A549 (cell line): ENCODE measurements around the gene FERD3L. TPM values are rescaled to one million over a fixed set of nuclear protein-coding genes. Genes with fewer than 3 reads are reported as not detected.

Source experiments
- ATAC-seq, 2 experiments: fragments of 200-7000 bp in 1 of 2; fragments of >200 bp in 1 of 2; cut with Nextera tagmentation in 1 of 2; cut with Tn5 transposase in 1 of 2; 3 replicates each; pipeline versions ENCODE4 v1.8.0 to v1.9.1; 2018 to 2020; ENCODE audit warnings: mild to moderate bottlenecking in 1 of 2, moderate library complexity in 1 of 2
- CTCF ChIA-PET: fragments of 300-600 bp; sonication (Branson Sonifier 250); formaldehyde crosslinking; extraction: SDS; loops from one replicate; lab custom pipeline; 2021; ENCODE audit warnings: antibody characterized with exemption, inconsistent platforms; lab: Yijun Ruan, JAX
- POLR2A ChIA-PET: fragments of 350-600 bp; formaldehyde crosslinking; extraction: SDS; loops from one replicate; lab custom pipeline; 2021; ENCODE audit warnings: antibody characterized with exemption, inconsistent platforms; lab: Yijun Ruan, JAX
- DNase-seq, 2 experiments: peaks; one replicate each; pipeline versions ENCODE4 v3.0.0 to v3.0.0-alpha.2; 2011 to 2016; ENCODE audit warnings: low read depth in 1 of 2, low spot score in 1 of 2
- FAIRE-seq: peaks from 2 replicates; lab custom pipeline; 2011; peaks lifted over from hg19 to GRCh38; lab: Jason Lieb, UNC
- H3K27ac ChIP-seq, 2 experiments: fragments of >200 bp; sonication (Bioruptor Twin); formaldehyde crosslinking; 3 replicates each; pipeline ENCODE4 v1.5.1; 2016 to 2017
- H3K4me1 ChIP-seq: fragments of >200 bp; sonication (Bioruptor Twin); formaldehyde crosslinking; 3 replicates; pipeline ENCODE4 v1.6.1; 2016
- H3K4me2 ChIP-seq: fragments of >200 bp; sonication (Bioruptor Twin); formaldehyde crosslinking; 3 replicates; pipeline ENCODE4 v1.6.1; 2016
- H3K4me3 ChIP-seq: fragments of >200 bp; sonication (Bioruptor Twin); formaldehyde crosslinking; 3 replicates; pipeline ENCODE4 v1.5.1; 2016
- H3K9me3 ChIP-seq: fragments of >200 bp; sonication (Bioruptor Twin); formaldehyde crosslinking; 3 replicates; pipeline ENCODE4 v1.6.1; 2016
- CBX2 ChIP-seq: fragments of 200-600 bp; sonication (generic); IDR thresholded peaks from 2 replicates; pipeline ENCODE4 v1.6.1; 2016; ENCODE audit warnings: low read depth, mild to moderate bottlenecking, borderline replicate concordance
- CHD4 ChIP-seq: fragments of 200-600 bp; sonication (generic); IDR thresholded peaks from 2 replicates; pipeline ENCODE4 v1.6.1; 2016; ENCODE audit warnings: antibody characterized with exemption, mild to moderate bottlenecking, borderline replicate concordance
- EHMT2 ChIP-seq: fragments of 200-600 bp; sonication (generic); IDR thresholded peaks from 2 replicates; pipeline ENCODE4 v1.6.1; 2016; ENCODE audit warnings: antibody characterized with exemption, low read depth, mild to moderate bottlenecking, moderate library complexity
- EP300 ChIP-seq, 2 experiments: fragments of >200 bp; sonication (Bioruptor Twin); formaldehyde crosslinking; IDR thresholded peaks; 2 replicates in 1 of 2; 3 replicates in 1 of 2; pipeline ENCODE4 v1.6.1; 2016 to 2017
- ESRRA ChIP-seq: fragments of 150-350 bp; IDR thresholded peaks from 2 replicates; pipeline ENCODE4 v1.6.1; 2014; ENCODE audit warnings: mild to moderate bottlenecking, low read length, borderline replicate concordance
- FOSB ChIP-seq: fragments of 250-450 bp; sonication (Bioruptor Pico); IDR thresholded peaks from 2 replicates; pipeline ENCODE4 v1.5.0; 2020; ENCODE audit warnings: mild to moderate bottlenecking, moderate library complexity
- FOSL2 ChIP-seq, 2 experiments: fragments of 450-650 bp in 1 of 2; fragments of >200 bp in 1 of 2; sonication (Bioruptor Twin) in 1 of 2; formaldehyde crosslinking; IDR thresholded peaks; 2 replicates each; pipeline versions ENCODE4 v1.5.0 to v1.6.1; 2016 to 2020; ENCODE audit warnings: mild to moderate bottlenecking in 1 of 2, moderate library complexity in 1 of 2
- HOXA7 ChIP-seq: fragments of 250-450 bp; sonication (Bioruptor Pico); IDR thresholded peaks from 2 replicates; pipeline ENCODE4 v1.5.0; 2020; ENCODE audit warnings: mild to moderate bottlenecking, moderate library complexity
- JUNB ChIP-seq: fragments of >200 bp; sonication (Bioruptor Twin); formaldehyde crosslinking; IDR thresholded peaks from 2 replicates; pipeline ENCODE4 v1.6.1; 2016
- NR3C1 ChIP-seq: fragments of >200 bp; sonication (Bioruptor Twin); formaldehyde crosslinking; IDR thresholded peaks from 3 replicates; pipeline ENCODE4 v1.6.1; 2017
- PHF8 ChIP-seq: fragments of 200-600 bp; sonication (generic); IDR thresholded peaks from 2 replicates; pipeline ENCODE4 v1.6.1; 2016; ENCODE audit warnings: low read depth, mild to moderate bottlenecking, antibody characterized with exemption, moderate library complexity, borderline replicate concordance
- POLR2AphosphoS2 ChIP-seq: conservative IDR thresholded peaks from 2 replicates; pipeline ENCODE4 v1.6.1; 2012; ENCODE audit warnings: low read length, improper control_type of control experiment, inconsistent platforms
- SMC3 ChIP-seq: fragments of >200 bp; sonication (Bioruptor Twin); formaldehyde crosslinking; IDR thresholded peaks from 3 replicates; pipeline ENCODE4 v1.6.1; 2018; ENCODE audit warnings: inconsistent platforms
- TFCP2L1 ChIP-seq: fragments of 250-450 bp; sonication (Bioruptor Pico); IDR thresholded peaks from 2 replicates; pipeline ENCODE4 v1.5.0; 2021; ENCODE audit warnings: mild to moderate bottlenecking
- TP53 ChIP-seq: fragments of 250-450 bp; sonication (Bioruptor Pico); IDR thresholded peaks from 2 replicates; pipeline ENCODE4 v1.5.0; 2021; ENCODE audit warnings: mild to moderate bottlenecking, moderate library complexity
- ZSCAN20 ChIP-seq: fragments of 250-450 bp; sonication (Bioruptor Pico); IDR thresholded peaks from 2 replicates; pipeline ENCODE4 v1.8.0; 2022; ENCODE audit warnings: mild to moderate bottlenecking, moderate library complexity
- WGBS: methylation state at CpG from one replicate; pipeline ENCODE4 v1.1.6; 2017; ENCODE audit errors: missing lambda C conversion rate; 5-methylcytosine and 5-hydroxymethylcytosine counted together
- polyA plus RNA-seq, 4 experiments: library from polyadenylated mRNA; depleted of rRNA in 3 of 4; stranded (reverse); fragments of >200 nt; fragmentation: RNase III in 1 of 4; extraction: RNeasy Plus Mini Kit Qiagen cat#74134 plus additional on column Dnase treatment in 1 of 4; gene quantifications; 2 replicates in 3 of 4; 3 replicates in 1 of 4; pipeline ENCODE4 v1.2.3, GENCODE V29; 2011 to 2017
- TF ChIP-seq, protein P1 (sequence below): IDR thresholded peaks from 2 replicates; pipeline ENCODE4 v1.6.1; 2012
- TF ChIP-seq, protein P2 (sequence below): fragments of 450-650 bp; IDR thresholded peaks from 2 replicates; pipeline ENCODE4 v1.6.1; 2014; ENCODE audit warnings: antibody characterized with exemption
- TF ChIP-seq, protein P3 (sequence below): fragments of >200 bp; sonication (Bioruptor Twin); formaldehyde crosslinking; IDR thresholded peaks from 2 replicates; pipeline ENCODE4 v1.6.1; 2016
- TF ChIP-seq, protein P4 (sequence below): fragments of 150-350 bp; IDR thresholded peaks from 2 replicates; pipeline ENCODE4 v1.6.1; 2014; ENCODE audit warnings: low read depth, mild to moderate bottlenecking, low read length
- TF ChIP-seq, protein P5 (sequence below): fragments of >200 bp; sonication (Bioruptor Twin); formaldehyde crosslinking; IDR thresholded peaks from 3 replicates; pipeline ENCODE4 v1.5.1; 2016

FERD3L gene
- polyA plus RNA-seq, 2 of the 4 experiments (the other 2 are of a cell fraction), result not detected

DNA sequence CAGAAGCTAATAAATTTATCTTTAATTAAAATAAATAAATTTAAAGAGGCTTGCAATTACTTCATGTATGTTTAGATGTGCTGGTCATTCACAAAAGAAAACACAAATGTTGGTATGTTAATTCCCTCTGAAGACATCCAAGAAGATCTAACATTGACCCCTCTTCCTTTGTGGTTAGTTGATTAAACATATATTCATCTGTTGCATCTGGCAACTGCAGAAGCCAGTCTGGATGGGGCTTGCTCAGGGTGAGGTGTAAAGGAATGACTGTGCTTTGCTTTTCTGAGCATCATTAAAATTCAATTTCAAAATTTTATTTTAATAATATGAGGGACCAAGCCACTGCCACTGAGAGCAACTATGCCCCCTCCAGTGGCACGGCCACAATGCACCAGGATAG lies 36.4 kb upstream of the FERD3L start:
- ChIA-PET POLR2A (no interaction called here), CTCF (no interaction called here)
- WGBS, result 0% methylated on average over 1 of the region's 1 CpG
- ATAC-seq (no peak), FAIRE-seq (no peak), DNase-seq (no peak)
- H3K9me3 ChIP-seq, result no peaks in the 10 kb centered on the region
- H3K4me2 ChIP-seq, result no peak overlapping the region
- H3K4me1 ChIP-seq, result no peaks in the 10 kb centered on the region
- no peak overlapping the region for H3K4me3 ChIP-seq
- TF ChIP-seq ZSCAN20 (CRISPR knock-in tag), result no peak
- TF ChIP-seq EP300 (IDR thresholded peaks at IDR 0.05), result no peak
- no peak for TF ChIP-seq FOSL2 (IDR thresholded peaks at IDR 0.05)
- no peak for TF ChIP-seq FOSL2 (CRISPR knock-in tag; IDR thresholded peaks at IDR 0.05)
- no peak for TF ChIP-seq CBX2
- TF ChIP-seq PHF8, result no peak
- TF ChIP-seq ESRRA, result no peak
- TF ChIP-seq, protein P1, sequence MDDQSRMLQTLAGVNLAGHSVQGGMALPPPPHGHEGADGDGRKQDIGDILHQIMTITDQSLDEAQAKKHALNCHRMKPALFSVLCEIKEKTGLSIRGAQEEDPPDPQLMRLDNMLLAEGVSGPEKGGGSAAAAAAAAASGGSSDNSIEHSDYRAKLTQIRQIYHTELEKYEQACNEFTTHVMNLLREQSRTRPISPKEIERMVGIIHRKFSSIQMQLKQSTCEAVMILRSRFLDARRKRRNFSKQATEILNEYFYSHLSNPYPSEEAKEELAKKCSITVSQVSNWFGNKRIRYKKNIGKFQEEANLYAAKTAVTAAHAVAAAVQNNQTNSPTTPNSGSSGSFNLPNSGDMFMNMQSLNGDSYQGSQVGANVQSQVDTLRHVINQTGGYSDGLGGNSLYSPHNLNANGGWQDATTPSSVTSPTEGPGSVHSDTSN, result no peak
- H3K27ac ChIP-seq, result no peak overlapping the region

DNA sequence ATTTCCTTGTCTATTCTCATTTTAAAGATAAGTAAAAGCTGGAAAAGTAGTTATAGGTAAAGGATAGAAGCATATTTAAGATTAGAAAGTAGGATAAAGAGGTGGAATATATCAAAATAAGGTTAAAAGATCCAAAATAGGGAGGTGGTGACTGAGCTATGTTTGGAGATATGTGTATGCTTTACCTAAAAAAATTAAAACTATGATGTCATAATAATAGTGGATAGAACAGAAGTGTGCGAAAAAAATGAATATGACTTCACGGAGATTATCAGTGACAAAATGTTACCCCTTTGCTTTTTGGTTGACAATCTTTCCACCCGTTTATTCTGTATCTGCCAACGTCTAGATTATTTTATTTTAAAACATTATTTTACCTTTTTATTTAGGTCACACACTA lies 33.4 kb upstream of the FERD3L start:
- ATAC-seq (no peak), DNase-seq (no peak), FAIRE-seq (no peak)
- no peaks in the 10 kb centered on the region for H3K4me1 ChIP-seq
- H3K4me2 ChIP-seq, result no peak overlapping the region
- H3K27ac ChIP-seq, result no peak overlapping the region
- ChIA-PET POLR2A (no interaction called here), CTCF (interaction anchor here (1.2 kb wide), 1 partner anchor 11 kb away, joined by 3 read pairs; no protein-coding TSS in a partner anchor)
- TF ChIP-seq NR3C1, result no peak
- TF ChIP-seq POLR2AphosphoS2, result no peak
- no peak for TF ChIP-seq TP53 (CRISPR knock-in tag)
- TF ChIP-seq FOSB (CRISPR knock-in tag), result no peak
- TF ChIP-seq, protein P2, sequence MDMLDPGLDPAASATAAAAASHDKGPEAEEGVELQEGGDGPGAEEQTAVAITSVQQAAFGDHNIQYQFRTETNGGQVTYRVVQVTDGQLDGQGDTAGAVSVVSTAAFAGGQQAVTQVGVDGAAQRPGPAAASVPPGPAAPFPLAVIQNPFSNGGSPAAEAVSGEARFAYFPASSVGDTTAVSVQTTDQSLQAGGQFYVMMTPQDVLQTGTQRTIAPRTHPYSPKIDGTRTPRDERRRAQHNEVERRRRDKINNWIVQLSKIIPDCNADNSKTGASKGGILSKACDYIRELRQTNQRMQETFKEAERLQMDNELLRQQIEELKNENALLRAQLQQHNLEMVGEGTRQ, result no peak
- TF ChIP-seq, protein P3, sequence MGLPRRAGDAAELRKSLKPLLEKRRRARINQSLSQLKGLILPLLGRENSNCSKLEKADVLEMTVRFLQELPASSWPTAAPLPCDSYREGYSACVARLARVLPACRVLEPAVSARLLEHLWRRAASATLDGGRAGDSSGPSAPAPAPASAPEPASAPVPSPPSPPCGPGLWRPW, result no peak
- TF ChIP-seq SMC3, result no peak
- no peak for TF ChIP-seq HOXA7 (CRISPR knock-in tag)
- no peak for TF ChIP-seq EHMT2
- TF ChIP-seq, protein P4, sequence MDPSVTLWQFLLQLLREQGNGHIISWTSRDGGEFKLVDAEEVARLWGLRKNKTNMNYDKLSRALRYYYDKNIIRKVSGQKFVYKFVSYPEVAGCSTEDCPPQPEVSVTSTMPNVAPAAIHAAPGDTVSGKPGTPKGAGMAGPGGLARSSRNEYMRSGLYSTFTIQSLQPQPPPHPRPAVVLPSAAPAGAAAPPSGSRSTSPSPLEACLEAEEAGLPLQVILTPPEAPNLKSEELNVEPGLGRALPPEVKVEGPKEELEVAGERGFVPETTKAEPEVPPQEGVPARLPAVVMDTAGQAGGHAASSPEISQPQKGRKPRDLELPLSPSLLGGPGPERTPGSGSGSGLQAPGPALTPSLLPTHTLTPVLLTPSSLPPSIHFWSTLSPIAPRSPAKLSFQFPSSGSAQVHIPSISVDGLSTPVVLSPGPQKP, result no peak
- no peak for TF ChIP-seq CHD4
- TF ChIP-seq, protein P5, sequence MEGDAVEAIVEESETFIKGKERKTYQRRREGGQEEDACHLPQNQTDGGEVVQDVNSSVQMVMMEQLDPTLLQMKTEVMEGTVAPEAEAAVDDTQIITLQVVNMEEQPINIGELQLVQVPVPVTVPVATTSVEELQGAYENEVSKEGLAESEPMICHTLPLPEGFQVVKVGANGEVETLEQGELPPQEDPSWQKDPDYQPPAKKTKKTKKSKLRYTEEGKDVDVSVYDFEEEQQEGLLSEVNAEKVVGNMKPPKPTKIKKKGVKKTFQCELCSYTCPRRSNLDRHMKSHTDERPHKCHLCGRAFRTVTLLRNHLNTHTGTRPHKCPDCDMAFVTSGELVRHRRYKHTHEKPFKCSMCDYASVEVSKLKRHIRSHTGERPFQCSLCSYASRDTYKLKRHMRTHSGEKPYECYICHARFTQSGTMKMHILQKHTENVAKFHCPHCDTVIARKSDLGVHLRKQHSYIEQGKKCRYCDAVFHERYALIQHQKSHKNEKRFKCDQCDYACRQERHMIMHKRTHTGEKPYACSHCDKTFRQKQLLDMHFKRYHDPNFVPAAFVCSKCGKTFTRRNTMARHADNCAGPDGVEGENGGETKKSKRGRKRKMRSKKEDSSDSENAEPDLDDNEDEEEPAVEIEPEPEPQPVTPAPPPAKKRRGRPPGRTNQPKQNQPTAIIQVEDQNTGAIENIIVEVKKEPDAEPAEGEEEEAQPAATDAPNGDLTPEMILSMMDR, result no peak
- no peak for TF ChIP-seq TFCP2L1
- TF ChIP-seq ZSCAN20 (CRISPR knock-in tag), result no peak
- no peak for TF ChIP-seq JUNB
- H3K4me3 ChIP-seq, result no peak overlapping the region
- WGBS, result 27% methylated on average over 4 of the region's 4 CpGs
- no peaks in the 10 kb centered on the region for H3K9me3 ChIP-seq
